Neural progenitor cell (in vitro differentiated cells): ENCODE results near the gene TP73. TPM values are rescaled to one million over a fixed set of nuclear protein-coding genes. Genes with fewer than 3 reads are reported as not detected.
A peak's percentile ranks its signal among the peaks of the same experiment; 100 is the strongest.

Experiments
- DNase-seq: peaks from one replicate; pipeline ENCODE4 v3.0.0-alpha.2; 2016; ENCODE audit warnings: low spot score
- H2AFZ ChIP-seq: fragments of 200-600 bp; sonication (generic); replicated peaks from 2 replicates; pipeline ENCODE4 v1.6.1; 2016; ENCODE audit warnings: antibody characterized with exemption
- H3F3A ChIP-seq: fragments of 200-600 bp; sonication (generic); 2 replicates; pipeline ENCODE4 v1.6.1; 2016; ENCODE audit warnings: antibody characterized with exemption, low read depth
- H3K27ac ChIP-seq: fragments of 200-600 bp; sonication (generic); 2 replicates; pipeline ENCODE4 v1.5.1; 2016; ENCODE audit warnings: mild to moderate bottlenecking
- H3K27me3 ChIP-seq: fragments of 200-600 bp; sonication (generic); 2 replicates; pipeline ENCODE4 v1.6.1; 2016; ENCODE audit warnings: mild to moderate bottlenecking, moderate library complexity
- H3K36me3 ChIP-seq: fragments of 200-600 bp; sonication (generic); 2 replicates; pipeline ENCODE4 v1.5.1; 2016
- H3K4me1 ChIP-seq: fragments of 200-600 bp; sonication (generic); 2 replicates; pipeline ENCODE4 v1.6.1; 2016; ENCODE audit warnings: mixed run types
- H3K4me2 ChIP-seq: fragments of 200-600 bp; sonication (generic); 2 replicates; pipeline ENCODE4 v1.6.1; 2016
- H3K4me3 ChIP-seq: fragments of 200-600 bp; sonication (generic); 2 replicates; pipeline ENCODE4 v1.5.1; 2016
- H3K79me2 ChIP-seq: fragments of 200-600 bp; sonication (generic); 2 replicates; pipeline ENCODE4 v1.6.1; 2016; ENCODE audit warnings: low read depth
- H3K9ac ChIP-seq: fragments of 200-600 bp; sonication (generic); 2 replicates; pipeline ENCODE4 v1.6.1; 2016
- H3K9me3 ChIP-seq: fragments of 200-600 bp; sonication (generic); 2 replicates; pipeline ENCODE4 v1.5.1; 2016; ENCODE audit warnings: low read depth
- H4K20me1 ChIP-seq: fragments of 200-600 bp; sonication (generic); 2 replicates; pipeline ENCODE4 v1.6.1; 2016; ENCODE audit warnings: low read depth
- H3K27ac Mint-ChIP-seq: 3 replicates; pipeline ENCODE4 v1.8.0; 2021; ENCODE audit warnings: mixed read lengths
- H3K27me3 Mint-ChIP-seq: 2 replicates; pipeline ENCODE4 v1.8.0; 2022; ENCODE audit warnings: low read depth, mild to moderate bottlenecking, inconsistent platforms, moderate library complexity, mixed read lengths; ENCODE audit not compliant: insufficient read depth
- H3K36me3 Mint-ChIP-seq: 3 replicates; pipeline ENCODE4 v1.8.0; 2021; ENCODE audit warnings: mixed read lengths
- H3K4me1 Mint-ChIP-seq: 3 replicates; pipeline ENCODE4 v1.8.0; 2021; ENCODE audit warnings: mixed read lengths
- H3K4me3 Mint-ChIP-seq: 3 replicates; pipeline ENCODE4 v1.8.0; 2021; ENCODE audit warnings: mild to moderate bottlenecking, moderate library complexity, mixed read lengths
- H3K9me3 Mint-ChIP-seq: 3 replicates; pipeline ENCODE4 v1.8.0; 2020; ENCODE audit warnings: mixed read lengths
- EZH2 ChIP-seq: fragments of 200-600 bp; sonication (generic); IDR thresholded peaks from 2 replicates; pipeline ENCODE4 v1.6.1; 2017; ENCODE audit warnings: antibody characterized with exemption, mild to moderate bottlenecking, moderate library complexity
- EZH2phosphoT487 ChIP-seq: fragments of 200-600 bp; sonication (generic); IDR thresholded peaks from 2 replicates; pipeline ENCODE4 v1.6.1; 2017; ENCODE audit warnings: antibody characterized with exemption
- total RNA-seq: library from RNA; depleted of rRNA; stranded (reverse); fragments of >200 nt; gene quantifications from 2 replicates; pipeline ENCODE4 v1.2.3, GENCODE V29; 2015; ENCODE audit warnings: low replicate concordance
- TF ChIP-seq, protein P1 (sequence below): fragments of 200-600 bp; sonication (generic); IDR thresholded peaks from 2 replicates; pipeline ENCODE4 v1.5.1; 2017; ENCODE audit warnings: antibody characterized with exemption, mild to moderate bottlenecking

The TP73 gene
- total RNA-seq, 1 donor from 2014 or later, result not detected

DNA sequence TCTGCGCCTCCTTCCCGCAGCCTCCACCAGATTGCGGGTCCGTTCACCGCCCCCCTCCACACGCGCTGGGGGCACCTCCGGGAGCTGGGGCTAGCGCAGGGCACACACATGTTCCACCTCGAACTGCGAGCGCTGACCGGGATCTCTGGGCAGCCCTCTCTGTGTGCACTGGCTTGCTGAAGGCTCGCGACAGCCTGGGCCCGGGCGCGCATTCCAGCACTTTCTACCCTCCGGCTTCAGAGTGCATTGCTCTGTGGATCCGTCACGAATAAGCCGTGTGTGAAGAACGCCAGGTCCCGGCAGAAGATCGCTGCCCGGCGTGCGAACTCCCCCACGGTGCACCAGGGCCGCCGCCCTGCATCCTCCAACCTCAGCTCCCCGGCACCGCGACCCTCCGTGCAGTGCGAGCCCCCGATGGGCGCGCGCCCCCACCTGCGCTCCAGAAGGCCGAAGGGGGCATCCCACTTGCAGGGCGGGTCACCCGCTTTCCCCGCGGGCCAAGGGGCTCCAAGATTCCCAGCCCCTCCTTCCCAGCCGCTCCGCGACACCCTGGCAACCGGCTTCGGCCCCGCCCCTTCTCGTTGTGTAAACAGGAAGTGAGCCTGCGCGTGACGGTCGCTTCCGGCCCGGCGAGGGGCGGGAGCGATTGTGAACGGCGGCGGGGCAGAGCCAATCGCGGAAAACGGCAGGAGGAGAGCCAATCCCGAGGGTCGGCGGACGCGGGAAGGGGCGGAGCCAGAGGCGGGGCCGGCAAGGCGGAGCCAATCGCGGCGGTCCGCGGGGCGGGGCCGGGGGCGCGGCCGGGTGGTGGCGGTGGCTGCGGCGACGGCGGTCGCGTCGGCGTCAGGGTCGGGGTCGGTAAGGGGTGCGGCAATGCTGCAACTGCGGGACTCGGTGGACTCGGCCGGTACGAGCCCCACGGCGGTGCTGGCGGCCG is 27.8 kb upstream of the TP73 start, which contains the start of gene TPRG1L:
TSS of gene TPRG1L (plus strand) at position 816 of the 937 bp plus-strand sequence. CDS start at position 874, 58 bp downstream.
- Histone ChIP-seq H3K79me2 (peaks cover 10% of the 10 kb centered on the region), H3K27me3 (peaks cover 21% of the 10 kb centered on the region), H3K4me1 (peaks cover 13% of the 10 kb centered on the region), H3K9ac (peak within 1 kb of the TSS; percentile 77), H3K27ac (no peak within 1 kb of the TSS), H3K36me3 (no peaks in the 10 kb centered on the region), H4K20me1 (peaks cover 6% of the 10 kb centered on the region), H3F3A (no peaks in the 10 kb centered on the region), H3K9me3 (no peaks in the 10 kb centered on the region), H3K4me2 (peak within 1 kb of the TSS; percentile 100), H2AFZ (peak within 1 kb of the TSS; percentile 75), H3K4me3 (peak within 1 kb of the TSS; percentile 81)
- peak; percentile 100 for DNase-seq
- Mint-ChIP-seq H3K9me3 (no peaks in the 10 kb centered on the region), H3K36me3 (peaks cover 4% of the 10 kb centered on the region), H3K27ac (peak within 1 kb of the TSS; percentile 34), H3K27me3 (peaks cover 3% of the 10 kb centered on the region), H3K4me1 (peaks cover 17% of the 10 kb centered on the region), H3K4me3 (peak within 1 kb of the TSS; percentile 96)
- TF ChIP-seq EZH2phosphoT487 (no peak), EZH2 (no peak)
- TF ChIP-seq, protein P1, sequence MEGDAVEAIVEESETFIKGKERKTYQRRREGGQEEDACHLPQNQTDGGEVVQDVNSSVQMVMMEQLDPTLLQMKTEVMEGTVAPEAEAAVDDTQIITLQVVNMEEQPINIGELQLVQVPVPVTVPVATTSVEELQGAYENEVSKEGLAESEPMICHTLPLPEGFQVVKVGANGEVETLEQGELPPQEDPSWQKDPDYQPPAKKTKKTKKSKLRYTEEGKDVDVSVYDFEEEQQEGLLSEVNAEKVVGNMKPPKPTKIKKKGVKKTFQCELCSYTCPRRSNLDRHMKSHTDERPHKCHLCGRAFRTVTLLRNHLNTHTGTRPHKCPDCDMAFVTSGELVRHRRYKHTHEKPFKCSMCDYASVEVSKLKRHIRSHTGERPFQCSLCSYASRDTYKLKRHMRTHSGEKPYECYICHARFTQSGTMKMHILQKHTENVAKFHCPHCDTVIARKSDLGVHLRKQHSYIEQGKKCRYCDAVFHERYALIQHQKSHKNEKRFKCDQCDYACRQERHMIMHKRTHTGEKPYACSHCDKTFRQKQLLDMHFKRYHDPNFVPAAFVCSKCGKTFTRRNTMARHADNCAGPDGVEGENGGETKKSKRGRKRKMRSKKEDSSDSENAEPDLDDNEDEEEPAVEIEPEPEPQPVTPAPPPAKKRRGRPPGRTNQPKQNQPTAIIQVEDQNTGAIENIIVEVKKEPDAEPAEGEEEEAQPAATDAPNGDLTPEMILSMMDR, result no peak

GRCh38 chr1:3625151-3625907 is 27.0 kb upstream of the TP73 start:
- DNase-seq, result peak; percentile 77
- peak overlapping the region; percentile 77 for H3K9ac ChIP-seq
- no peaks in the 10 kb centered on the region for H3K9me3 Mint-ChIP-seq
- H3K36me3 Mint-ChIP-seq, result peaks cover 4% of the 10 kb centered on the region
- no peak overlapping the region for H2AFZ ChIP-seq
- TF ChIP-seq EZH2phosphoT487, result no peak
- TF ChIP-seq, protein P1, result no peak
- TF ChIP-seq EZH2, result no peak
- H4K20me1 ChIP-seq, result peaks cover 6% of the 10 kb centered on the region
- H3F3A ChIP-seq, result no peaks in the 10 kb centered on the region
- H3K36me3 ChIP-seq, result no peaks in the 10 kb centered on the region
- H3K27me3 ChIP-seq, result peaks cover 15% of the 10 kb centered on the region
- H3K27ac Mint-ChIP-seq, result no peak overlapping the region
- H3K27ac ChIP-seq, result no peak overlapping the region
- no peaks in the 10 kb centered on the region for H3K9me3 ChIP-seq
- peaks cover 13% of the 10 kb centered on the region for H3K4me1 ChIP-seq
- peak overlapping the region; percentile 100 for H3K4me2 ChIP-seq
- peaks cover 17% of the 10 kb centered on the region for H3K4me1 Mint-ChIP-seq
- H3K79me2 ChIP-seq, result peaks cover 10% of the 10 kb centered on the region
- peaks cover 3% of the 10 kb centered on the region for H3K27me3 Mint-ChIP-seq
- H3K4me3 ChIP-seq, result peak overlapping the region; percentile 81
- peak overlapping the region; percentile 96 for H3K4me3 Mint-ChIP-seq

- Mint-ChIP-seq H3K4me3 (peak overlapping the region; percentile 96), H3K4me1 (peaks cover 17% of the 10 kb centered on the region), H3K27ac (peak overlapping the region; percentile 34), H3K9me3 (no peaks in the 10 kb centered on the region), H3K27me3 (peaks cover 3% of the 10 kb centered on the region), H3K36me3 (peaks cover 4% of the 10 kb centered on the region)
- H3K4me1 ChIP-seq, result peaks cover 13% of the 10 kb centered on the region
- no peak overlapping the region for H3K9ac ChIP-seq
- peaks cover 3% of the 10 kb centered on the region for H3F3A ChIP-seq
- H3K4me3 ChIP-seq, result peak overlapping the region; percentile 81
- no peak overlapping the region for H2AFZ ChIP-seq
- H4K20me1 ChIP-seq, result peaks cover 6% of the 10 kb centered on the region
- H3K27ac ChIP-seq, result no peak overlapping the region
- no peak for TF ChIP-seq EZH2
- peaks cover 10% of the 10 kb centered on the region for H3K79me2 ChIP-seq
- H3K27me3 ChIP-seq, result peaks cover 9% of the 10 kb centered on the region
- no peaks in the 10 kb centered on the region for H3K36me3 ChIP-seq
- peak overlapping the region; percentile 100 for H3K4me2 ChIP-seq
- H3K9me3 ChIP-seq, result no peaks in the 10 kb centered on the region
- no peak for DNase-seq
Observed at GRCh38 chr1:3626025-3626424, 26.3 kb upstream of the TP73 start.
